Vagina (tissue), 2 donors: ENCODE data around the gene IFT80. TPM values are rescaled to one million over a fixed set of nuclear protein-coding genes. Genes with fewer than 3 reads are reported as not detected.

ENCODE experiments used
- DNase-seq, 2 donors: peaks; one replicate each; pipeline ENCODE4 v3.0.0-alpha.2; 2017; ENCODE audit errors: extremely low spot score in 2 of 2
- H3K27ac ChIP-seq: fragments of 200-600 bp; sonication (generic); one replicate; pipeline ENCODE4 v1.5.1; 2019
- H3K27me3 ChIP-seq: fragments of 200-600 bp; sonication (generic); one replicate; pipeline ENCODE4 v1.5.1; 2019
- H3K36me3 ChIP-seq, 2 donors: fragments of 200-600 bp; sonication (generic); one replicate each; pipeline ENCODE4 v1.5.1; 2017 to 2019
- H3K4me1 ChIP-seq: fragments of 200-600 bp; sonication (generic); one replicate; pipeline ENCODE4 v1.5.1; 2019
- H3K4me3 ChIP-seq, 2 donors: fragments of 200-600 bp; sonication (generic); 1 replicate in 1 of 2; 2 replicates in 1 of 2; pipeline ENCODE4 v1.5.1; 2016 to 2019
- H3K9me3 ChIP-seq: fragments of 200-600 bp; sonication (generic); one replicate; pipeline ENCODE4 v1.5.1; 2019
- CTCF ChIP-seq, 3 experiments: fragments of 450-650 bp in 2 of 3; fragments of 200-600 bp in 1 of 3; sonication (generic) in 1 of 3; IDR thresholded peaks; one replicate each; pipeline ENCODE4 v1.5.1; 2017 to 2019; ENCODE audit warnings: antibody characterized with exemption in 3 of 3, mild to moderate bottlenecking in 2 of 3, moderate library complexity in 2 of 3
- POLR2A ChIP-seq, 2 donors: fragments of 450-650 bp; IDR thresholded peaks; one replicate each; pipeline ENCODE4 v1.6.1; 2017; ENCODE audit warnings: antibody characterized with exemption in 2 of 2, mild to moderate bottlenecking in 2 of 2, moderate library complexity in 2 of 2
- POLR2AphosphoS5 ChIP-seq, 2 donors: sonication (generic); formaldehyde crosslinking; IDR thresholded peaks; one replicate each; pipeline ENCODE4 v1.9.0; 2017; ENCODE audit warnings: antibody characterized with exemption in 2 of 2, mild to moderate bottlenecking in 2 of 2, low read depth in 1 of 2; ENCODE audit not compliant: insufficient read depth in 1 of 2
- intact Hi-C: fragments of 100-400 bp; cut with DNase I; formaldehyde crosslinking; loops from one replicate; pipeline ENCODE4 v1.15.1; 2023
- total RNA-seq: library from RNA; depleted of rRNA; stranded (reverse); fragments of >200 nt; gene quantifications from one replicate; pipeline ENCODE4 v1.2.3, GENCODE V29; 2016

Gene IFT80
- total RNA-seq, 1 donor from 2014 or later = 8.3 TPM

- DNase-seq = no peak
- intact Hi-C loops = no loop called here
- no peaks in the 10 kb centered on the region for H3K4me1 ChIP-seq
- H3K9me3 ChIP-seq = no peaks in the 10 kb centered on the region
- H3K27me3 ChIP-seq = no peaks in the 10 kb centered on the region
- H3K36me3 ChIP-seq = peaks cover 0 to 5% of the 10 kb centered on the region in 2 donors
- TF ChIP-seq POLR2A (IDR thresholded peaks at IDR 0.05) (no peak), CTCF (IDR thresholded peaks at IDR 0.05) (no peak), POLR2AphosphoS5 (IDR thresholded peaks at IDR 0.05; ENCODE audit: insufficient read depth in 1 of 2, low read depth in 1 of 2) (no peak)
- no peak overlapping the region for H3K4me3 ChIP-seq
- H3K27ac ChIP-seq = no peak overlapping the region
Observed at GRCh38 chr3:160381470-160381869, 17.6 kb downstream of the IFT80 start.

DNA sequence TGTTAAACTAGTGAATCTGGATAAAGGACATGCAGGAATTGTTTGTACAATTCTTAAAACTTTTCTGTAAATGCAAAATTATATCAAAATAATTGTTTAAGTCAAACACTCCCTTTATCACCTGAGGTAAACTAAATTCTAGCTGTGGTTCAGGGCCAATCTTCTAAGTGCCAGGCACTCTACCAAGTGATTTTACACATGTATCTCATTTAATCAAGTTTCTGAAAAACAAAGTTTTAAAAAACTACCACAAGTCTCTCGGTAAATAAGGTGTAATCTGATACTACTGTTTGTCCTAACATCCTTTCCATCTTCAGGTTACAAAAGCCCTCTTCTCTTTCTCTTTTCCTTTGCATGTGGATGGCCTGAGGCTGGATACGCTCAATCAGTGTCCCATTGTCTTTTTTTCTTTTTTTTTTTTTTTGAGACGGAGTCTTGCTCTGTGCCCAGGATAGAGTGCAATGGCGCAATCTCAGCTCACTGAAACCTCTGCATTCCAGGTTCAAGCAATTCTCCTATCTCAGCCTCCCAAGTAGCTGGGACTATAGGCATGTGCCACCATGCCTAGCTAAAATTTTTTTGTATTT lies 19.3 kb downstream of the IFT80 start:
- Histone ChIP-seq H3K27ac (no peak overlapping the region), H3K9me3 (no peaks in the 10 kb centered on the region), H3K4me3 (no peak overlapping the region), H3K4me1 (no peaks in the 10 kb centered on the region), H3K36me3 (peaks cover 0 to 10% of the 10 kb centered on the region in 2 donors), H3K27me3 (no peaks in the 10 kb centered on the region)
- TF ChIP-seq POLR2AphosphoS5 (IDR thresholded peaks at IDR 0.05; ENCODE audit: insufficient read depth in 1 of 2, low read depth in 1 of 2) = no peak
- no peak for TF ChIP-seq POLR2A (IDR thresholded peaks at IDR 0.05)
- TF ChIP-seq CTCF (IDR thresholded peaks at IDR 0.05) = no peak
- no peak for DNase-seq
- intact Hi-C loops = no loop called here

DNA sequence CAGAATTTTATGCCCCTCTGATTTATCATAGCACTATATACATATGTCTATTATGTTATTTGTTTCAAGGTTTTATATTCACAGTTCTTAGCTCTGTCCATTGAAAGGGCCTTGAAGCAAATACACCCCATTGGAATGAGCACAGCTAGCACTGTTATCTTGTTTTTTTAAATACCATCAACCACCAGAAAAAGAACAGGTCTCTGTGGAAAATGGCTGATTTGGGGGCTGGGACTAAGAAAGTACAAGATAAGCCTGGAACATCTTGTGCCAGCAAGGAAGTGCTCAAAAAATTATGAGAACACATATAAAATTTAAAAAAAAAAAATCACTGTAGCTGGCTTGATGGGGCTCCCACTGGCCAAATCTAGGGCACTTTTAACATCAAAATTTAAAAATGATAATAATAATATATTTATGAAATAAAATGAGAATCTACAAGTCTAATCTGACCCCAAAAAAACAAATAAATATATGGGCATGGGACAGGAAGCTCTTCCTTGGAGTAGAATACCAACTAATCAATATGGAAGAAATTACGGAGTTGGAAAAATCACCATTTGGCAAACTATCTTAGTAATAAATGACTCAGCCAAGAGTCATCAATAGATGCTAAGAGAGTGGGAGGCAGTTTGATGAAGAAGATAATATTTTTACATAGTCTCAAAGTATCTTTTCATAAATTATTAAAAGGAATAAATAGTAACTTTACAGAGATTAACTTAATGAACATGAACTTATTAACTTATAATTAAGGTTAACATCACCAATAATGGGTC lies 20.5 kb downstream of the IFT80 start:
- H3K4me1 ChIP-seq = no peaks in the 10 kb centered on the region
- H3K9me3 ChIP-seq = no peaks in the 10 kb centered on the region
- DNase-seq = no peak
- H3K36me3 ChIP-seq = peaks cover 0 to 10% of the 10 kb centered on the region in 2 donors
- H3K4me3 ChIP-seq = no peak overlapping the region
- intact Hi-C loops = no loop called here
- H3K27ac ChIP-seq = no peak overlapping the region
- TF ChIP-seq CTCF (IDR thresholded peaks at IDR 0.05) (no peak), POLR2AphosphoS5 (IDR thresholded peaks at IDR 0.05; ENCODE audit: insufficient read depth in 1 of 2, low read depth in 1 of 2) (no peak), POLR2A (IDR thresholded peaks at IDR 0.05) (no peak)
- H3K27me3 ChIP-seq = no peaks in the 10 kb centered on the region

- no peak for DNase-seq
- H3K36me3 ChIP-seq = peaks cover 0 to 10% of the 10 kb centered on the region in 2 donors
- intact Hi-C loops = no loop called here
- H3K4me3 ChIP-seq = no peak overlapping the region
- H3K9me3 ChIP-seq = no peaks in the 10 kb centered on the region
- H3K4me1 ChIP-seq = no peaks in the 10 kb centered on the region
- no peaks in the 10 kb centered on the region for H3K27me3 ChIP-seq
- no peak for TF ChIP-seq CTCF (IDR thresholded peaks at IDR 0.05)
- no peak for TF ChIP-seq POLR2A (IDR thresholded peaks at IDR 0.05)
- TF ChIP-seq POLR2AphosphoS5 (IDR thresholded peaks at IDR 0.05; ENCODE audit: insufficient read depth in 1 of 2, low read depth in 1 of 2) = no peak
- no peak overlapping the region for H3K27ac ChIP-seq
Observed at GRCh38 chr3:160376681-160377080, 22.3 kb downstream of the IFT80 start.

DNA sequence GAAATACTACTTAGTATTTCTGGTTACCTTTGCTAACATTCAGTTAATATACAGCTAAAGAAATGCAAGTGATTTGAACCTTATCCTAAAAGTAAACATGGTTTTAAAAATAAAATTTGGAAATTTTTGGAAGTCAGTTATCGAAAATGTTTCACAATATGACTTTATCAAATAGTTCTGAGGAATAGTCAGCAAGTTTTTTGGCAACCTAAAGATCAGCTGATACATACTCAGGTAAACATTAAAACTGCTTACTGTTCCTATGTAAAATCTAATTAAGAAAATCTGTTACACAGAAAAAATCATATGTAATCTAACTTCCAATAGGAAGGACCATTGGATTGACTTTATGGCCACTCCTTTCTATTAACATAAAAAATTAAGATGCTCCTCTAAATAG lies 24.1 kb downstream of the IFT80 start:
- Histone ChIP-seq H3K27me3 (no peaks in the 10 kb centered on the region), H3K36me3 (peaks cover 0 to 5% of the 10 kb centered on the region in 2 donors), H3K4me1 (no peaks in the 10 kb centered on the region), H3K4me3 (no peak overlapping the region), H3K27ac (no peak overlapping the region), H3K9me3 (no peaks in the 10 kb centered on the region)
- TF ChIP-seq POLR2A (IDR thresholded peaks at IDR 0.05) = no peak
- TF ChIP-seq POLR2AphosphoS5 (IDR thresholded peaks at IDR 0.05; ENCODE audit: insufficient read depth in 1 of 2, low read depth in 1 of 2) = no peak
- no peak for TF ChIP-seq CTCF (IDR thresholded peaks at IDR 0.05)
- DNase-seq = no peak
- intact Hi-C loops = no loop called here
